Hematopoietic multipotent progenitor cell treated with erythropoietin and hydrocortisone succinate and interleukin-3 and kit ligand, for 15 days (in vitro differentiated cells): Measurements from ENCODE around the gene G6PD.

Source experiments
- DNase-seq: peaks from one replicate; pipeline ENCODE4 v3.0.0-alpha.2; 2015; ENCODE audit warnings: low spot score

Gene G6PD

GRCh38 chrX:154487518-154488290 is 58.9 kb downstream of the G6PD start:
- no peak for DNase-seq

GRCh38 chrX:154486396-154487207 is 60.0 kb downstream of the G6PD start, which contains the start of gene UBL4A:
Gene UBL4A (minus strand): TSS chrX:154486615. CDS start chrX:154486584, 31 bp downstream.
- DNase-seq, result peak; percentile 50

GRCh38 chrX:154486052-154486395 is 60.6 kb downstream of the G6PD start:
- peak; percentile 41 for DNase-seq

DNA sequence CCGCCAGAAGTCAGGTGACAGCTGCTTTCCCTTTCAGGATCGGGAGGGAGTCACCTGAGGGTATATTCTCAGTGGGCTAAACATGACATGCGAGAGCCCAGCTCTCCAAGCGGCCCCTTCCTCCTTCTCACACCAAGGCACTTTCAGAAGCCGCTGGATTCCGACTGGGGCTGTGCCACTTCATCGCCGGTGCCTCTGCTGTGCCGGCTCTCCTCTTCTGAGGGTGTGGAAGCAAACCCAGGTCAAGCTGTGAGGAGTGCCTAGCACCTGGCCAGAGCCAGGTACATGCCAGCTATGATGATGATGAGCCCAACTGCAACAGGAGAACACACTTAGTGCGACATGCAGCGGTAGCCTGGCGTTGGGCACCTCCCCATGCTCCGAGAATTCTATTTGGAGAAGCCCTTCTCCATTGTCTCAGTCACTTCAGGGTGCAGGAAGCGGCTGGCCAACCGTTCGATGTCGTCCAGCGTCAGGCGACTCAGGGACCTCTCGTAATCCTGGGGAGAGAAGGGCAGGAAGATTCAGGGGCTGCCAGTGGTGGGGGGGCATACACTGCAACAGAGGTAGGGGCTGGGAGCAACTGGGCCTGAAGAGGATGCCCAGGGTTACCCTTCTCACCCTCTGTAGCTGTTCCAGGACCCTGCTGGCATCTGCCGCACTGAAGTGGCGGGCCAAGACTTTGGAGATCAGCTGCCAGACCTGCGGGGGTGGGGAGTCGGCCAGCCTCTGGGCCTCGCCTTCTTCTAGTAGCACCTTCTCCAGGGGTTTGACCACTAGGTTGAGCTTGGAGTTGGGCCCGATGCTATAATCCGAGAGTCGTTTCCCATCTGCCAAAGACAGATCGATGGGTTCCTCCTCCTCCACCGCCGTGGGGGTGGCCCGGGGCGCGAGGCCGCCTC is 61.2 kb downstream of the G6PD start:
- no peak for DNase-seq

- peak; percentile 84 for DNase-seq
Observed at GRCh38 chrX:154484255-154485149, 62.1 kb downstream of the G6PD start.

- DNase-seq, result no peak
Observed at GRCh38 chrX:154483325-154483724, 63.3 kb downstream of the G6PD start.

DNA sequence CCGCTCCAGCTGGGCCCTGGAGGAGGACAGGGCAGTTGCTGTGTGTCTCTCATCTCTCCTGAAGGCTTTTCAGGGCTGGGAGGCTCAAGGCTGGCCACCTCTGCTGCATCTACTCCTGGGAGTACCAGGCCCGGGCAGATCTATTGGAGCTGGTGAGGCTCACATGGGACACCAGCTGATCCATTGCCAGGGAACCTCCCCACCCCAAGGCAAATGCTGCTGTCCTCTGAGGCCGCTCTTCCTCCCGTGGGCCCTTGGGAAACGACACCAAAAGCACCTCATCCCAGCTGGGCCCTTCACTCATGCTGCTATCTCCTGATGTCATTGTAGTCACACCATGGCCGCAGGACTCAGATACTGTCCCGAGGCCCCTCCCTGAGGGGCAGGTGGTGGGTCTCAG is 63.9 kb downstream of the G6PD start:
- DNase-seq, result no peak

GRCh38 chrX:154481911-154482601 is 64.6 kb downstream of the G6PD start:
- DNase-seq, result no peak
